ENCODE results near the gene KRIT1. TPM values are rescaled to one million over a fixed set of nuclear protein-coding genes. Genes with fewer than 3 reads are reported as not detected.
"Not testable (repeated sequence)": the region's sequence is repeated elsewhere in the genome, so short reads cannot be mapped to it uniquely, and the experiment has no call there.

KRIT1 gene
- total RNA-seq, 1 donor from 2014 or later = 52.7 TPM

DNA sequence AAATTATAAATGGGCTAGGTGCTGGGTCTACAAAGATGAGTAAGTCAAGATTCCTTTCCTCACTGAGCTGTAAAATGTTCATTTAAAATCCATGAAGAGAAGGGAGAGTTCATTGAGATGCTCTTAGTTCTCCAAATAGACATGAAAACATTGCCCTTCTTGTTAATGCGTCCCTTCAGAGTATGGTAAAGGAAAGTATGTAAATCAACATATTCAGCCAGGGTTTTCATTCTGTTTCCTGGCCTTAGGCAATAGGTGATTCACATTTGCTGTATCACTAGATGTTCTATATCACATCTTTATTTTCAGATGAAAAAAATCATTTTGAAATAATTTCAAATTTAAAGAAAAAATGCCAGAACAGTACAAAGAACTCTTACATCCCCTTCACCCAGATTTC, 5.5 kb upstream of the KRIT1 start:
- intact Hi-C loops (cut with micrococcal nuclease) = no loop called here

- intact Hi-C loops (cut with micrococcal nuclease) = no loop called here
Observed at GRCh38 chr7:92250603-92251002, 4.9 kb upstream of the KRIT1 start.

- intact Hi-C loops (cut with micrococcal nuclease) = loop anchor here (1.0 to 10.0 kb wide), 10 partner anchors 48 to 1899 kb away; partner anchors contain the start of genes BET1, CLDN12, FZD1 and GTPBP10
Observed at GRCh38 chr7:92246360-92247101, 817 bp upstream of the KRIT1 start.

DNA sequence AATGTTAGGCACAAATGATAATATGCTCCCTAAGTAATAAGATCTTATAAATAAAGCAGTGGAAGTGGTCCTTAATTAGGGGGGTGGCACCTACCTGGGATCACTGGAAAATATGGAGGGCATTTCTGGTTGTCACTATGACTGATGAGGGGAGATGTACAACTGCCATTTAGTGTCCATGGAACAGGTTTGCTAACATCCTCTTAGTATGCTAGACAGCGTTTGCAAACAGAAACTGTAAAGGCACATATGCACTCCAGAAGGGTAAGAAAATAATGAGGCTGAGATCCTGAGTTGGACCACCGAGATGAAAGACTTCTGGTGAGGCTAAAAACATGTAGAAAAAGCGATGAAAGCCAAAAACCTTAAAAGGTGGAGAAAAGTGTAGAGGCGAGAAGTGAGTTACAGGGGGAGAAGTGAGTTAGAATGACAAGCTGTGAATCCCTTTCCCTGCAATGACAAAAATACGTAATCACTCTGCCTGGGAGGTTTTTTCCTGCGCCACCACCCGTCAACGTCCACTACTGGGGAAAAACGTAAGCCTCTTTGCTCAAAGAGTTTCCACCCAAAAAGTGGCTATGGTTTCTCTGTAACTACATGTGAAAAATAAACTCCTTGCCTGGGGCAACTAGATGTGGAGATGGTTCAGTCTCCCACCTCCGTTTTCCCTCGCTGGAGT, 767 bp downstream of the KRIT1 start:
- intact Hi-C loops (cut with micrococcal nuclease) = loop anchor here (1.0 to 10.0 kb wide), 15 partner anchors 111 to 1898 kb away; partner anchors contain the start of genes AKAP9, BET1, CLDN12 and CYP51A1

- intact Hi-C loops (cut with micrococcal nuclease) = loop anchor here (10.0 kb wide), 2 partner anchors 812 to 872 kb away; partner anchors contain the start of gene SAMD9
Observed at GRCh38 chr7:92242972-92243371, 2.7 kb downstream of the KRIT1 start.

DNA sequence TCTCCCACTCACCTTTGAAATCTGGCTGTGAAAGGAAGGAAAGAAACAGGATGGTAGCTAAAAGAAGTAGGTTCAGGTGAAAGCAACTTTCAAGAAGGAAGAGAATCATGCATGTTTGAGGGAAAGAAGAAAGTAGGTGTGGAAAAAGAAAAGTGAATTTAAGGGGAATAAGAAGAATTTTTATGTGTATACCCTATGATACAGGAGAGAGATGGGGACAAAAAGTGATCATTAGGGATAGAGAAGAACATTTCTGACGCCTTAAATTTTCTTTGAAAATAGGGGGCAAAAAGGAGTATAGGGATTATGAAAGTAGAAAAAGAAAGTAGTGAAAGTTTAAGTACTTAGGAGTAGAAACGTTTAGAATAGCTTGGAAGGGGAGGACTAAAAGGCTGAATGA, 15.2 kb downstream of the KRIT1 start:
- intact Hi-C loops (cut with micrococcal nuclease) = no loop called here

- intact Hi-C loops (cut with micrococcal nuclease) = no loop called here
Observed at GRCh38 chr7:92228742-92229141, 17.0 kb downstream of the KRIT1 start.

GRCh38 chr7:92228100-92228499, 17.6 kb downstream of the KRIT1 start:
- intact Hi-C loops (cut with micrococcal nuclease) = no loop called here

DNA sequence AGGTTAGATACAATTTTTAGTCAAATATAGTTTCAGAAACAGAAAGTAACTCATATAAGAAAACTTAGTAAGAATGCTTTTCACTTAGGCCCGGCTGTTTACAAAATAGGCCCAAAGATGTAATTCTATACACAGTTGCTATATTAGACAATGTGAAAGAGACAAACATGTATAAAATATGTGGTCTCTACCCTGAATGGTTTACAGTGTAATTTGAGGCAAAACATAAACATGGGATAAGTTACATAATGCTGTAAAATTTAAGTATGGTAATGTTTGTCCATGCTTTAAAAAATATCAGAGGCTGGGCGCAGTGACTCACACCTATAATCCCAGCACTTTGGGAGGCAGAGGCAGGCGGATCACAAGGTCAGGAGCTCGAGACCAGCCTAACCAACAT, 18.7 kb downstream of the KRIT1 start:
- intact Hi-C loops (cut with micrococcal nuclease) = no loop called here

DNA sequence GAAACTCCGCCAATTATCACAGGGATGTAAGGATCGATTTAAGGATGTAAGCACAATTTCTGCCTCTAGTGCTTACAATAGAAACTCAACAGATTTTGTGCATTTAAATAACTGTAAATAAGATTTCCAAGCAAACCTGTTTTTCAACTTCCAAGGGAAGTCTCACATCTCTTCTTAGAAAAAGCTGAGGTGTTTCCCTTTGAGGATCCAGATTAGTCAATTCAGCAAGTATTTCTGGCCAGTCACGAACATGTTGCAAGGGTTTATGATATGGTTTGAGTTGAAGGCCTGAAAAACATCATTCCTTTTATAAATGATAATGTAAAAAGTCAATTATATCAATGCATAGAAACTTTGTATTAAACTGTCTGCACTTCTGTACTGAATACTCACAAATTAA, 23.9 kb downstream of the KRIT1 start:
- intact Hi-C loops (cut with micrococcal nuclease) = no loop called here

DNA sequence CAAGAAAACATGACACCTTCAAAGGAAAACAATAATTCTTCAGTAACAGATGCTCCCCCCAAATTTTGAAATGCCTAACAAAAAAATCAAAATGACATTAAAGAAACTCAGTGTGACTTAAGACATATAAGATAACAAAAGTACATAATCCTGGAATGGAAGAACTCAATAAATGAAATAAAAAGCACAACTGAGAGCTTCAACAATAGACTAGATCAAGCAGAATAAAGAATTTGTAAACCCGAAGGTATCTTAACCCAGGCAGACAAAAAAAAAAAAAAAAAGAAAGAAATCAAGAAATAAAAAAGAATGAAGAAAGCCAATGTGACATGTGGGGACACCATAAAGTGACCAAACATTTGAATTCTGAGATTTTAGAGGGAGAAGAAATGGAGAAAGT, 39.0 kb downstream of the KRIT1 start:
- intact Hi-C loops (cut with micrococcal nuclease) = no loop called here

DNA sequence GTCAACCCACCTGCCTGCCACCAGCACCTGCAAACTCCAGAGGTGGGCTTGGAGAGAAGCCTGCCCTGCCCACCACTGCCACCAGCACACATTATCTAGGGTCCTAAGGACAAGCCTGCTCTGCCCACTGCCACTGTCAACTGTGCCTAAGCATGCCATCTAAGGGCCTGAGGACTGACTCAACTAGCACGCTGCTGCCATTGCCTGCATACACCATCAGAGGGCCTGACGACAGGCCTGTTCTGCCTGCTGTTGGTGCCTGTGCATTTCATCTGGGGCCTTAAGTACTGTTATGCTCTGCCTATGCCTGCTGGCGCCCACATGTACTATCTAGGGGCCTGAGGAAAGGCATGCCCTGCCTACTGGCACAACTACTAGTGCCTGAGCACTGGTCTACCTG, 39.7 kb downstream of the KRIT1 start:
- intact Hi-C loops (cut with micrococcal nuclease) = no loop called here

- intact Hi-C loops (cut with micrococcal nuclease) = no loop called here
Observed at GRCh38 chr7:92200791-92201190, 44.9 kb downstream of the KRIT1 start.

DNA sequence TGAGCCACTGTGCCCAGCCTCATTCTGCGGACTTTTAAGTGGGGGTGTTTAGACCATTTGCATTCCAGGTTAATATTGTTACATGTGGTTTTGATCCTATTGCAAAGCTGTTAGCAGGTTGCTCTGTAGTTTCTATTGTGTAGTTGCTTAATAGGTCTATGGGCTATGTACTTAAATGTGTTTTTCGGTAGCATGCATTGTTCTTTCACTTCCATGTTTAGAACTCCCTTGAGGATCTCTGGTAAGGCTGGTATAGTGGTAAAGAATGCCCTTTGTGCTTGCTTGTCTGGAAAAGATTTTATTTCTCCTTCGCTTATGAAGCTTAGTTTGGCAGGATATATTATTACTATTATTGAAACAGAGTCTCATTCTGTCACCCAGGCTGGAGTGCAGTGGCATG, 53.4 kb downstream of the KRIT1 start:
- intact Hi-C loops (cut with micrococcal nuclease) = no loop called here

DNA sequence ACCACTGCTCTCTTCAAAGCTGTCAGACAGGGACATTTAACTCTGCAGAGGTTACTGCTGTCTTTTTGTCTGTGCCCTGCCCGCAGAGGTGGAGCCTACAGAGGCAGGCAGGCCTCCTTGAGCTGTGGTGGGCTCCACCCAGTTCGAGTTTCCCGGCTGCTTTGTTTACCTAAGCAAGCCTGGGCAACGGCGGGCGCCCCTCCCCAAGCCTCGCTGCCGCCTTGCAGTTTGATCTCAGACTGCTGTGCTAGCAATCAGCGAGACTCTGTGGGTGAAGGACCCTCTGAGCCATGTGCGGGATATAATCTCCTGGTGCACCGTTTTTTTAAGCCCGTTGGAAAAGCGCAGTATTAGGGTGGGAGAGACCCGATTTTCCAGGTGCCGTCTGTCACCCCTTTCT, 56.5 kb downstream of the KRIT1 start:
- intact Hi-C loops (cut with micrococcal nuclease) = not testable (repeated sequence)

DNA sequence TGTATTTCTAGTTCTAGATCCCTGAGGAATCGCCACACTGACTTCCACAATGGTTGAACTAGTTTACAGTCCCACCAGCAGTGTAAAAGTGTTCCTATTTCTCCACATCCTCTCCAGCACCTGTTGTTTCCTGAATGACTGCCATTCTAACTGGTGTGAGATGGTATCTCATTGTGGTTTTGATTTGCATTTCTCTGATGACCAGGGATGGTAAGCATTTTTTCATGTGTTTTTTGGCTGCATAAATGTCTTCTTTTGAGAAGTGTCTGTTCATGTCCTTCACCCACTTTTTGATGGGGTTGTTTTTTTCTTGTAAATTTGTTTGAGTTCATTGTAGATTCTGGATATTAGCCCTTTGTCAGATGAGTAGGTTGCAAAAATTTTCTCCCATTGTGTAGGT, 61.4 kb downstream of the KRIT1 start:
- intact Hi-C loops (cut with micrococcal nuclease) = not testable (repeated sequence)

- intact Hi-C loops (cut with micrococcal nuclease) = loop anchor here (1.0 to 10.0 kb wide), 8 partner anchors 45 to 726 kb away; partner anchors contain the start of genes AKAP9, CYP51A1, GATAD1 and MTERF1
Observed at GRCh38 chr7:92178928-92179924, 66.5 kb downstream of the KRIT1 start, which contains the start of gene LRRD1. Gene LRRD1 (minus strand): TSS chr7:92179142. CDS start chr7:92165202, 13,940 bp downstream.

GRCh38 chr7:92177362-92177761, 68.4 kb downstream of the KRIT1 start:
- intact Hi-C loops (cut with micrococcal nuclease) = loop anchor here (10.0 kb wide), 1 partner anchor 727 kb away; no protein-coding TSS in a partner anchor

DNA sequence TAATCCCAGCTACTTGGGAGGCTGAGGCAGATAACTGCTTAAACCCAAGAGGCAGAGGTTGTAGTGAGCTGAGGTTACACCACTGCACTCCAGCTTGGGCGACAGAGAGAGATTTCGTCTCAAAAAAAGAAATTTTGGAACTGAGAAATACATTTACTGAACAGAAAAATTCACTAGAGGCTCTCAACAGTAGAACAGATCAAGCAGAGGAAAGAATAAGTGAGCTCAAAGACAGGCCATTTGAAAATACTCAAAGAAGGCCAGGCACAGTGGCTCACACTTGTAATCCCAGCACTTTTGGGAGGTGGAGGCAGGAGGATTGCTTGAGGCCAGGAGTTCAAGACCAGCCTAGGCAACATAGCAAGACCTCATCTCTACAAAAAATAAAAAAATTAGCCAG, 76.2 kb downstream of the KRIT1 start:
- intact Hi-C loops (cut with micrococcal nuclease) = not testable (repeated sequence)

DNA sequence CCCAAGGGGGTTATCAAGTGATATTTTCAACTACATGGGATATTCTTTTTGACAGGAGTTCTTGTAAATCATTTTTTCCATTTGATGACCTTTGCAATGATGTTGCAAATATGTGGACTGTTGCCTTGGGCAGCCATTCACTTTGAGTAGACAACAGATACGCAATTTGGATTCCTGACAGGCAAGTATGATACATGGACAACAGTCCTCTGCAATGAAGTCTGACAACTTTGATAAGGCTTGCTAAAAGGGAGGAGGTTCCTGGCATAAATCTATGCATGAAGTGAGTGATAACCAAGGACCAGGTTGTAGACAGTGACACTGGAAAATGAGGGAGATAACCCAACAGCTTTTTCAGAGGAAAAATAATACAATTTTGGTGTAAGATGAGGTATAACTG, 84.4 kb downstream of the KRIT1 start:
- intact Hi-C loops (cut with micrococcal nuclease) = no loop called here

Measured in T-helper 1 cell treated with Interleukin-12 subunit alpha and Interleukin-12 subunit beta and Interleukin-4 antibody, amounts not matched to agents 30 ng/mL and 1 ng/mL, for 36 hours (primary cell).